Effector memory CD4-positive, alpha-beta T cell (primary cell): Measurements from ENCODE around the gene TP73.

ENCODE experiments used
- DNase-seq, 3 donors: peaks; one replicate each; pipeline ENCODE4 v3.0.0-alpha.2; 2020
- H3K27ac ChIP-seq: 2 replicates; pipeline ENCODE4 v1.7.0; 2013; ENCODE audit warnings: mild to moderate bottlenecking, low read length, moderate library complexity; ENCODE audit not compliant: insufficient read depth, poor library complexity, severe bottlenecking
- H3K27me3 ChIP-seq: replicated peaks from 2 replicates; pipeline ENCODE4 v1.7.0; 2013; ENCODE audit warnings: mild to moderate bottlenecking, low read length; ENCODE audit not compliant: insufficient read depth, control insufficient read depth, poor library complexity, severe bottlenecking
- H3K36me3 ChIP-seq: 2 replicates; pipeline ENCODE4 v1.7.0; 2013; ENCODE audit warnings: mild to moderate bottlenecking, low read length, moderate library complexity; ENCODE audit not compliant: control insufficient read depth, insufficient read depth
- H3K4me1 ChIP-seq: 2 replicates; pipeline ENCODE4 v1.7.0; 2013; ENCODE audit warnings: low read length, mild to moderate bottlenecking; ENCODE audit not compliant: control insufficient read depth, insufficient read depth, poor library complexity, severe bottlenecking
- H3K4me3 ChIP-seq: 2 replicates; pipeline ENCODE4 v1.7.0; 2013; ENCODE audit warnings: low read length, low read depth, mild to moderate bottlenecking; ENCODE audit not compliant: insufficient read depth, poor library complexity, severe bottlenecking
- H3K9me3 ChIP-seq: 2 replicates; pipeline ENCODE4 v1.7.0; 2013; ENCODE audit warnings: mild to moderate bottlenecking, low read length, moderate library complexity; ENCODE audit not compliant: control insufficient read depth

TP73 gene

DNA sequence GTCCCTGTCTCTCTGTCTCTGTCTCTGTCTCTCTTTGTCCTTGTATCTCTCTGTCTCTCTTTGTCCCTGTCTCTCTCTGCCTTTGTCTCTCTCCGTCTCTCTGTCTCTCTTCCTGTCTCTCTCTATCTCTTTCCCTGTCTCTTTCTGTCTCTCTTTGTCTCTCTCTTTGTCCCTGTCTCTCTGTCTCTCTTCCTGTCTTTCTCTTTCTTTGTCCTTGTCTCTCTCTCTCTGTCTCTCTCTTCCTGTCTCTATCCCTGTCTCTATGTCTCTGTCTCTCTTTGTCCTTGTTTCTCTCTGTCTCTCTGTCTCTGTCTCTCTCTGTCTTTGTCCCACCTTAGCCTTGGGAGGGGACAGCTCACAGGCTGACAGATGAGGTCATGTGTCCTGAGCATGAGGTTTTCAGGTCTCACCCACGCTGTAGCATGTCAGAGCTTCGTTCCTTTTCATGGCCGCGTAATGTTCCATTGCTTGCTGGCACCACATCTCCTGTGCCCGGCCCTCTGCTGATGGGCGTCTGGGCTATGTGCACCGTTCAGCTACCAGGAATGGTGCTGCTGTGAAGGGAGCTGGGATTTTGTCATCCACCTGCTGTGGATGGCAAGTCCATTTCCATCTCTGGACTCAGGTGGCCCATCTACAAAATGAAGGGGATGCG lies 27.6 kb downstream of the TP73 start:
- Histone ChIP-seq H3K36me3 (no peaks in the 10 kb centered on the region), H3K27ac (no peak overlapping the region), H3K27me3 (no peaks in the 10 kb centered on the region), H3K9me3 (no peaks in the 10 kb centered on the region), H3K4me1 (no peaks in the 10 kb centered on the region), H3K4me3 (no peak overlapping the region)
- DNase-seq = no peak

DNA sequence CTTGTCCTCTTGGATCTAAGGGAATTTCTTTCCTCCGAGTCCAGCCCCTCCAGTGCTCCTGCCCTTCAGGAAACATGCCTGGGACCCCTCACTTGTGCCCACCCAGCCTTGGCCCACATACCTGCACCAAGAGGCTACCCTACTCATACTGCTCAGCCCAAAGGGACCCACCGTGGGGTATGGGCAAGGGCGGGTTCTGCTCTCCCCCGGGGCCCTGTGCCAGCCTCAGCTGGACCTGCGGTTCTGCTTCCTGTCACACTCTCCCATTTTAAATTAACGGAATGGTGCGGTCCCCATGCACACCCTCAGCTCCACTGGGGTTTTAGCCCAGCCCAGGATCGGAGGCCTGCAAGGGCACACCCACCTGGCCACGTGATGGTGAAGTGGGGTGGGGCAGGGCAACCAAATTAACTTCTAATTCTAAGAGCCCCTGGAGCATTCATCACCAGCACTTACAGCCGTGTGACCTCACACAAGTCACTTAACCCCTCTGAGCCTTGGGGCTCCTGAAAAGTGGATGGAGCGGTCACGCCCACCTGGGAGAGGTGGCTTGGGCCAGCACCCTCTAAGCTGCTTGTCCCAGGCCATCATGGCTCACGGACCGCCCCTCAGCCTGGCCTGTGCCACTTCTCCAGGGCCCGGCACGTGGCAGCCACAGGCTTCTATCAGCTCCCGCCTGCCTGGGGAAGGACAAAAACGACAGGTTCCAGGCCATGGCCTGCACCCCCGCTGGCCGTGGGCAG lies 28.3 kb downstream of the TP73 start:
- no peak for DNase-seq

DNA sequence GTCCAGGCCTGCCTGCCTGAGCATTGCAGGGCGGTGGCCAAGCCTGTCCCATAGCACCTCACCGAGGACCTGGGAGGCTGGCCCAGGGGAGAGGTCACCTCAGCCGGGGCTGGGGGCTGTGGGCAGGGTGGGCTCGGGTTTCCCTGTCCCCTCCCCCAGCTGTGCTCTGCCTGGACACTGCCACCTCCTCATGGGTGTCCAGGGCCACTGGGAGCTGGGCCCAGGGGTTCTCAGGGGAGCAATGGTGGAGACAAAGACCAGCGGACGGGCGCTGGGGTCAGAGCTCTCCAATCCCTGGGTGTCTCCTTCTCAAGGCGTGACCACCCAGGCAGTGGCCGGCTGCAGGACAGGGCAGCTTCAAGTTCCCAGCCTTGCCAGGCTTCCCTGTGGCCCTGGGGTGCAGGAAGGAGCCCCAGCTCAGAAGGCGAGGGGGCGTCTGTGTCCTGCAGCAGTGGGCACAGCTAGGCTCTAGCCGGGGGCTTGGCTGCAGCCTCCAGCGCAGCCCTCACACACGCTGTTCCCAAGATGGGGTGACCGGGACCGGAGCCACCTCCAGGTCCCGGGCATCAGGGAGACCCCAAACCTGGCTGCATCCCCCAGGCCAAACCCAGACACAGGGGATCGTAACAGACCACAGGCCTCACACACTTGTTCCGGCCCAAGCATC lies 29.0 kb downstream of the TP73 start:
- Histone ChIP-seq H3K27me3 (no peaks in the 10 kb centered on the region), H3K36me3 (no peaks in the 10 kb centered on the region), H3K4me1 (no peaks in the 10 kb centered on the region), H3K9me3 (no peaks in the 10 kb centered on the region), H3K4me3 (no peak overlapping the region), H3K27ac (no peak overlapping the region)
- no peak for DNase-seq

More for the DNA sequence above, 28.3 kb downstream of the TP73 start:
- no peaks in the 10 kb centered on the region for H3K27me3 ChIP-seq
- no peak overlapping the region for H3K4me3 ChIP-seq
- no peaks in the 10 kb centered on the region for H3K36me3 ChIP-seq
- no peak overlapping the region for H3K27ac ChIP-seq
- H3K4me1 ChIP-seq = no peaks in the 10 kb centered on the region
- H3K9me3 ChIP-seq = no peaks in the 10 kb centered on the region

DNA sequence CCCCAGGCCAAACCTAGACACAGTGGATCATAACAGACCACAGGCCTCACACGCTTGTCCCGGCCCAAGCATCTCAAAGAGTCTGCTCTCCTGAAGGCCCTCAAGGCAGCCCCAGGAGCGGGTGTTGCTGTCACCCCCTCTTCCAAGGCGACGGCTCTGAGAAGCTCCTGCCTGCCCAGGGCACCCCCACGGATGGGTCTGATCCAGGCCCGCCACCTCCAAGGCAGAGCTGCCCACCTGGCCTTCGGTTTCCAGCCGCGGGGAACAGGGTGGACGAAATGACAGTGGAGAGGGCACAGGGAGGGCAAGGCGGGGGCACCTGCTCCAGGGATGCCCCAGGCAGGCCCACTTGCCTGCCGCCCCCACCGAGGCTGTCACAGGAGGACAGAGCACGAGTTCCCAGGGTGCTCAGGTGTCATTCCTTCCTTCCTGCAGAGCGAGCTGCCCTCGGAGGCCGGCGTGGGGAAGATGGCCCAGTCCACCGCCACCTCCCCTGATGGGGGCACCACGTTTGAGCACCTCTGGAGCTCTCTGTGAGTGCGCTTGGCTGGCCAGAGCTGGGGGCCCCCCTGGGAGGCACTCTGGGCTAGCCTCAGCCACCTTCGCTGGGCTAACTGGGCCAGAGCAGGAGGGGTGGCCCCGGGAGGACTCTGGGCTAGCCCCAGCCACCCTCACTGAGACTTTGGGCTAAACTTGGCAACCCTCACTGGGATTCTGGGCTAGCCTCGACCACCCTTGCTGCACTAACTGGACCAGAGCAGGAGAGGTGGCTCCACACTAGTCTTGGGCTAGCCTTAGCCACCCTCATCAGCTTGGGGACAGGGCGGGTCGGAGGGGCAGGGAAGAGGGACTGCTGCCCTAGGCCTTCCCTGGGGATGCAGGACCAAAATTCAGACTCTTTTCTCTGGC lies 29.8 kb downstream of the TP73 start:
- Histone ChIP-seq H3K27me3 (no peaks in the 10 kb centered on the region), H3K4me1 (no peaks in the 10 kb centered on the region), H3K4me3 (no peak overlapping the region), H3K27ac (no peak overlapping the region), H3K9me3 (no peaks in the 10 kb centered on the region), H3K36me3 (no peaks in the 10 kb centered on the region)
- DNase-seq = no peak

DNA sequence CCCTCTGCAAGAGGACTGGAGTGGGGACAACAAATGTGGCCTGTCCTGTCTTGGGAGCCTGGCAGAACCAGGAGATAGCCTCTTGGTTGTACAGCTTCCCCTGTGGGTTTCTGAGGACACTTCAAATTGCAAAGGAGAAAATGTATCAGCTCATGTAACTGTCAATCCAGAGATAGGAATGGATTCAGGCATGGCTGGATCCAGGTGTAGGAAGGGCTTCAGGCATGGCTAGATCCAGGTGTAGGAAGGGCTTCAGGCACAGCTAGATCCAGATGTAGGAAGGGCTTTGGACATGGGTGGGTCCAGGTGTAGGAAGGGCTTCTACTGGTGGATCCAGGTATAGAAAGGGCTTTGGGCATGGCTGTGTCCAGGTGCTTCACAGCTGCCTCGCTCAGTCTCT lies 30.9 kb downstream of the TP73 start:
- Histone ChIP-seq H3K4me1 (no peaks in the 10 kb centered on the region), H3K9me3 (no peaks in the 10 kb centered on the region), H3K27me3 (no peaks in the 10 kb centered on the region), H3K36me3 (no peaks in the 10 kb centered on the region), H3K4me3 (no peak overlapping the region), H3K27ac (no peak overlapping the region)
- DNase-seq = no peak

DNA sequence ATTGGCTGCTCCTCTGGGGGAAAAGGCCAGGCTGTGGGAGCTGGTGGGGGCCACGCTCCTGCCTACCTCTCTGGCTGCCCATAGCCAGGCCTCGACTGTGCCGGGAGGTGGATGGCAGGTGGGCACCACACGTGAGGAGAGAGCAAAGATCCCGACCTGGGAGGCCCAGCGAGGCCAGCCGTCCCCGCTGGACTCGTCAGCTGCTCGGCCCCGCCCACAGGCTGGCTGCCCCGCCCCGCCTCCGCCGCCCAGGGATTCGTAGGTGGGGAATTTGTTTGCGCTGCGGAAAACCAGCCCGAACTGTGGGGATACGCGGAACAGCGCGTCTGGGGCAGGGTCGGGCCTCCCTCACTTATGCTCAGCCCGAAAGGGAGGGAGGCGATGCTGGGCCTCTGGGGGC lies 31.7 kb downstream of the TP73 start:
- DNase-seq = no peak
- Histone ChIP-seq H3K4me3 (no peak overlapping the region), H3K9me3 (no peaks in the 10 kb centered on the region), H3K36me3 (no peaks in the 10 kb centered on the region), H3K27me3 (no peaks in the 10 kb centered on the region), H3K4me1 (no peaks in the 10 kb centered on the region), H3K27ac (no peak overlapping the region)

DNA sequence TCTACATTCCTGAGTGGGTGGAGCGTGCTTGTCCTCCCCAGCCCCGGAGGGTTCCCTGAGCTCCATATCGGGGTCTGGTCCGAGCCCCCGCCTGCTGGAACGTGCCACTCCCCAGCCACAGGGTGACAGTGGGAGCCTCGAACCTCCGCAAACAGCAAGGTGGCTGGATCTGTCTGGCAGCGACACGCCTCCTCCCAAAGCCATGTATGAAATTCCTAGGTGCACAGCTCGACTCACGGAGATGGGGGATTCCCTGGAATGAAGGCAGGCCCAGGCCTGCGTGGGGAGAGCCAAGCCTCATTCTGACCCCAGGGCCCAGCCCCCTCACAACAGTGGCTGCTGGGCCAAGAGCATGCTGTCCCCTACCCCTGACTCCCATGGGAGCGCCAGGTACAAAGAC lies 32.9 kb downstream of the TP73 start:
- no peak for DNase-seq
- Histone ChIP-seq H3K9me3 (no peaks in the 10 kb centered on the region), H3K4me1 (no peaks in the 10 kb centered on the region), H3K27ac (no peak overlapping the region), H3K27me3 (no peaks in the 10 kb centered on the region), H3K36me3 (no peaks in the 10 kb centered on the region), H3K4me3 (no peak overlapping the region)

DNA sequence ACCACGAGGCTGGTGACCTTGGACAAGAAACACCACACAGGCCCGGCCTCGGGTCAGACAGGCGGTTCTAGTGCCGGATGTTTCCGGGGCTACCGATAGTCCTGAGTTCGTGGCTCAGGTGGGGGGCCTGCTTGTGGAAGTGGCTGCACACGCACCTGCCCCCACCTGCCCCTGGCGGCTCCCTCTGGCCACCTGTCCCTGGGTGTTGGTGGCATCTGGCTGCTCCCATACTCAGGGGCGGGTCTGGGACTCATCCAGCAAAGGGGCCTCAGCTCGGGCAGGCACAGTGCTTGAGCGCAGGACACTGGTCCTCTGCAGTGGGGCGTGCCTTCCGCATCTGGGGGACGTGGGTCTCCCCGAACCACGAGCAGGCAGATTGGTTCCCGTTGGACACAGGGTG lies 33.6 kb downstream of the TP73 start:
- Histone ChIP-seq H3K27me3 (no peaks in the 10 kb centered on the region), H3K36me3 (no peaks in the 10 kb centered on the region), H3K27ac (no peak overlapping the region), H3K4me1 (no peaks in the 10 kb centered on the region), H3K9me3 (no peaks in the 10 kb centered on the region), H3K4me3 (no peak overlapping the region)
- no peak for DNase-seq

DNA sequence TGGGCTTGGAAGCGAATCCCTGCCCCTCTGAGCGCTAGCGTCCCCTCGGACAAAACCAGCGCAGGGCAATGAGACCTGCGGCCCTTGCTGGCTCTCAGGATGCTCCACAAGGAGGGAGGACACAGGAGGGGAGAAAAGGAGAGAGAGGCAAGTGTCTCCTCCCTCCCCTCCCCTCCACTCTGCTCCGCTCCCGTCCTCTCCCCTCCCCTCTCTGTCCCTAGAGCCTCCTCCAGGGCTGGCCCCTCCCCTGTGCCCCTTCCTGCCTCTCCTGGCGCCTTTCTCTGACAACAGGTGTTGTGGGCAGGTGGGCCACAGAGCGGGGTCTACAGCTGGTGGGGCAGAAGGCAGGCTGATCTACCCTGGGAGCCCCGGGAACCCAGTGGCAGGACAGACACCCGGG lies 35.2 kb downstream of the TP73 start:
- H3K27ac ChIP-seq = no peak overlapping the region
- H3K4me3 ChIP-seq = no peak overlapping the region
- H3K36me3 ChIP-seq = no peaks in the 10 kb centered on the region
- H3K27me3 ChIP-seq = no peaks in the 10 kb centered on the region
- no peaks in the 10 kb centered on the region for H3K4me1 ChIP-seq
- no peaks in the 10 kb centered on the region for H3K9me3 ChIP-seq
- DNase-seq = no peak
